Activated CD4-positive, alpha-beta T cell treated with anti-CD3 and anti-CD28 coated beads, Interleukin-2, amount 10 ng/mL, durations not matched to agents 24 days and 14 days (primary cell): ENCODE results near the gene STX18. TPM values are rescaled to one million over a fixed set of nuclear protein-coding genes. Genes with fewer than 3 reads are reported as not detected.

Source experiments
- DNase-seq: peaks from one replicate; pipeline ENCODE4 v3.0.0; 2022
- H3K27ac Mint-ChIP-seq: one replicate; pipeline ENCODE4 v1.8.0; 2022; ENCODE audit warnings: mild to moderate bottlenecking, mixed read lengths
- H3K27me3 Mint-ChIP-seq: one replicate; pipeline ENCODE4 v1.8.0; 2022; ENCODE audit warnings: mixed read lengths
- H3K36me3 Mint-ChIP-seq: one replicate; pipeline ENCODE4 v1.8.0; 2022; ENCODE audit warnings: low read depth, mild to moderate bottlenecking, mixed read lengths
- H3K4me1 Mint-ChIP-seq: one replicate; pipeline ENCODE4 v1.8.0; 2021; ENCODE audit warnings: mixed read lengths
- H3K4me3 Mint-ChIP-seq: one replicate; pipeline ENCODE4 v1.8.0; 2022; ENCODE audit warnings: mild to moderate bottlenecking, moderate library complexity, mixed read lengths
- H3K9me3 Mint-ChIP-seq: one replicate; pipeline ENCODE4 v1.8.0; 2021; ENCODE audit warnings: mixed read lengths
- intact Hi-C: fragments of 100-400 bp; cut with micrococcal nuclease; formaldehyde crosslinking; loops from one replicate; pipeline ENCODE4 v1.15.1; 2023
- total RNA-seq: library from RNA; stranded (reverse); gene quantifications from 2 replicates; pipeline ENCODE4 v1.2.3, GENCODE V29; 2022

Gene STX18
- total RNA-seq, 1 donor from 2014 or later: 35.6 TPM

- Mint-ChIP-seq H3K9me3 (no peaks in the 10 kb centered on the region), H3K4me1 (peaks cover 13% of the 10 kb centered on the region), H3K27me3 (no peaks in the 10 kb centered on the region), H3K36me3 (peaks cover 27% of the 10 kb centered on the region), H3K27ac (no peak overlapping the region), H3K4me3 (no peak overlapping the region)
- intact Hi-C loops: no loop called here
- DNase-seq: no peak
Measured at GRCh38 chr4:4416981-4417380, 124.9 kb downstream of the STX18 start.

GRCh38 chr4:4415806-4416805 is 125.7 kb downstream of the STX18 start:
- peaks cover 13% of the 10 kb centered on the region for H3K4me1 Mint-ChIP-seq
- peaks cover 22% of the 10 kb centered on the region for H3K36me3 Mint-ChIP-seq
- no peaks in the 10 kb centered on the region for H3K9me3 Mint-ChIP-seq
- no peak for DNase-seq
- intact Hi-C loops: no loop called here
- no peak overlapping the region for H3K27ac Mint-ChIP-seq
- H3K4me3 Mint-ChIP-seq: no peak overlapping the region
- no peaks in the 10 kb centered on the region for H3K27me3 Mint-ChIP-seq

DNA sequence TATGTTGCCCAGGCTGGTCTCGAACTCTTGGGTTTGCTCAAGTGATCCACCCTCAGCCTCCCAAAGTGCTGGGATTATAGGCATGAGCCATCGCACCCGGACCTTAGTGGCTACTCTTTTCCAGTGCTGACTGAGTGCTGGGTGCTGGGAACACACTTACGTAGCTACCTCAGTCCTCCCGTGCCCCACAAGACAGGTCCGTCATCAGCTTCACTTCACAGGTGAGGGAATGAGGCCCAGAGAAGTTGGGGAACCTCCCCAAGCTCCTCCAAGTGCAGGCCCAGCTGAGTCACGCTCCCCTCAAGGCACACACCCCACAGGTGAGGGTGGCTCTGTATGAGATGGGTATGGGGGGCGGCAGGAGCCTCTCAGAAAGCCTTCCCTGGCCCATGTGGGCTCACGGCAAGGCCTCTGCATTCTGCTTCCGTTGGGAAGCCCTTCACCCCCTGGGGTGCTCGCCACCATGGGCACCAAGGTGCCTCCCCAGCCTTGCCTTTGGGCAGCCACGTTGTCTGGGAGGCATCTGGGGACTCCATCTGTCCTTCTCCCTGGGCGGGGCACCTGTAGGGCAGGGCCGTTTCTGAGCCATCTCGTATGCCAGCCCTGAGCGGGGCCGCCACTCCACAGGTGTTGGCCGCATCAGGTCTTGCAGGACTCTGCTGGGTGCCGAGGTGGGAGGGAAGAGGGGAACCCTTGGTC is 126.6 kb downstream of the STX18 start:
- Mint-ChIP-seq H3K36me3 (peaks cover 18% of the 10 kb centered on the region), H3K4me1 (peaks cover 13% of the 10 kb centered on the region), H3K9me3 (no peaks in the 10 kb centered on the region), H3K4me3 (no peak overlapping the region), H3K27me3 (no peaks in the 10 kb centered on the region), H3K27ac (no peak overlapping the region)
- intact Hi-C loops: no loop called here
- no peak for DNase-seq

DNA sequence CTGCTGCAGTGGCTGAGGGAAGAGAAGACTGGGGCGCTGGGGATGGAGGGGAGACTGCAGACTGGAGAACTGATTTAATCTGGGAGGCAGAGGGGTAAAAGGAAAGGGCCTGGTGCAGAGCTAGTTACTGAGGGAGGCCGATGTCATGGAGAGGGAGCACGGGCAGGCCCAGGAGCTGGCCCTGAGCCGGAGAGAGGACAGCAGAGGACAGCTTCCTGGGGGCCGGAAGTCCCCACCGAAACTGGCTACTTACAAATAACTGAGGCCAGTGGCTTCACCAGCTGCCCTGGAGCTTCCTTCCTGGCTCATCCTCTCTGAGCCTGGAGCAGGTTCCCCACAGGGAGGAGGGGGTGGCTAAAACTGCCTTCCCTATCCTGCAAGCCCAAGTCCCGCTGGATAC is 128.0 kb downstream of the STX18 start:
- DNase-seq: no peak
- H3K4me3 Mint-ChIP-seq: no peak overlapping the region
- intact Hi-C loops: no loop called here

DNA sequence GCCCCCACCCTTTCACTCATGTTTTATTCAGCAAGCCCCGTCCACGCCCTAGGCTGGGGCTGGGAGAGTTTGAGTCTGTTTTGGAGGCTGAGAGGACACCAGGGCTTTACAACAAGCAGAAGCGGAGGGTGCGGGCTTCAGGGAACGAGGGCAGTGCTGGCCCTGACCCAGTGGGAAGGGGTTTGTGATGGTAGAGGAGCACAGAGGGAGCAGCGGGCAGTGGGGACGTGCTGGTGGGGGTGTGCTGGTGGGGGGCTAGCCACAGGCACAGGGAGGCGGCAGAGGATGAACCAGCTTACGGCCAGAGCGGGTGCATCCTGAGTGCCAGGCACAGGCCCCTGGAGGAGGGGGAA is 128.5 kb downstream of the STX18 start:
- no peak overlapping the region for H3K27ac Mint-ChIP-seq
- H3K4me1 Mint-ChIP-seq: peaks cover 3% of the 10 kb centered on the region
- intact Hi-C loops: no loop called here
- H3K36me3 Mint-ChIP-seq: peaks cover 9% of the 10 kb centered on the region
- H3K27me3 Mint-ChIP-seq: no peaks in the 10 kb centered on the region
- no peak for DNase-seq
- H3K4me3 Mint-ChIP-seq: no peak overlapping the region
- H3K9me3 Mint-ChIP-seq: no peaks in the 10 kb centered on the region

More for the DNA sequence above, 128.0 kb downstream of the STX18 start:
- Mint-ChIP-seq H3K4me1 (peaks cover 7% of the 10 kb centered on the region), H3K27me3 (no peaks in the 10 kb centered on the region), H3K9me3 (no peaks in the 10 kb centered on the region), H3K27ac (no peak overlapping the region), H3K36me3 (peaks cover 12% of the 10 kb centered on the region)

DNA sequence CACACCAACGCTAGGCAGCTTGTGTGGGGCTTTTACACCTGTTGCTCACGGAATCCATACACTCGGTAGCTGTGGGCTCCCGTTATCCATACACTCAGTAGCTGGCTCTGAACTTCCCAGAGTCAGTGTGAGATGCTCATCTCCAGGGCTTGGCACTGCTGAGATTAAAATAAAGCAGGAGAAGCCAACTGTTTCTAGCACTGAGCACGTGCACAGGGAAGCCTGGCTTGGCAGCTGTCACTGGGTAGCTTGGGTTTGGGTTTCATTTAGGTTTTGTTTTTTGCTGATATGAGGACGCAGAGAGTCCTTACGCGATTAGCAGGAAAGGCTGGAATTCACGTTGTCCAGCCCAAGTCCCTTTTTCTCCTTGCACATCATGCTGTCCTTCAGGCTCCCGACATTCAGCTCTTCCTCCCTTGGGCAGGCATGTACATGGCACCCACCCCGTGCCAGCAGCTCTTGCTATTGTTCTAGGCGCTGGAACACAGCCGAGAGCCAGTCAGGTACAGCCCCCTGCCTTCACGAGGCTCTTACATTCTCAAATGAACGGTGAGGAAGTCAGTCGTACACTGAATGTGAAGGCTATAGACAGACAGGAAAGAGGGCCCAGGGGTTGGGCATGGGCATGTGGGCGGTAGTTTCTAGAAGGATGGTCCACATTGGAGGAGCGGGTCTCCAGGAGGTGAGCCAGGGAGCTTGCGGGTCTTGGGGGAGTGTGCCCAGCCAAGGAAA is 129.0 kb downstream of the STX18 start:
- DNase-seq: no peak
- intact Hi-C loops: no loop called here
- Mint-ChIP-seq H3K9me3 (no peaks in the 10 kb centered on the region), H3K4me3 (no peak overlapping the region), H3K27me3 (no peaks in the 10 kb centered on the region), H3K4me1 (no peaks in the 10 kb centered on the region), H3K36me3 (peaks cover 4% of the 10 kb centered on the region), H3K27ac (no peak overlapping the region)

- no peak for DNase-seq
- intact Hi-C loops: no loop called here
- no peak overlapping the region for H3K27ac Mint-ChIP-seq
- no peak overlapping the region for H3K4me3 Mint-ChIP-seq
- no peaks in the 10 kb centered on the region for H3K9me3 Mint-ChIP-seq
- H3K4me1 Mint-ChIP-seq: no peaks in the 10 kb centered on the region
- H3K36me3 Mint-ChIP-seq: peaks cover 4% of the 10 kb centered on the region
- H3K27me3 Mint-ChIP-seq: no peaks in the 10 kb centered on the region
Measured at GRCh38 chr4:4411906-4412305, 129.9 kb downstream of the STX18 start.

- Mint-ChIP-seq H3K27ac (no peak overlapping the region), H3K36me3 (no peaks in the 10 kb centered on the region), H3K4me1 (no peaks in the 10 kb centered on the region), H3K4me3 (no peak overlapping the region), H3K27me3 (no peaks in the 10 kb centered on the region), H3K9me3 (no peaks in the 10 kb centered on the region)
- intact Hi-C loops: no loop called here
- no peak for DNase-seq
Measured at GRCh38 chr4:4410271-4410670, 131.6 kb downstream of the STX18 start.

GRCh38 chr4:4409416-4410115 is 132.3 kb downstream of the STX18 start:
- no peaks in the 10 kb centered on the region for H3K4me1 Mint-ChIP-seq

GRCh38 chr4:4408576-4409335 is 133.1 kb downstream of the STX18 start:
- Mint-ChIP-seq H3K4me3 (no peak overlapping the region), H3K4me1 (no peaks in the 10 kb centered on the region), H3K27me3 (no peaks in the 10 kb centered on the region), H3K27ac (no peak overlapping the region), H3K9me3 (no peaks in the 10 kb centered on the region), H3K36me3 (no peaks in the 10 kb centered on the region)
- intact Hi-C loops: no loop called here
- DNase-seq: no peak

More at GRCh38 chr4:4409416-4410115, 132.3 kb downstream of the STX18 start:
- Mint-ChIP-seq H3K9me3 (no peaks in the 10 kb centered on the region), H3K4me3 (no peak overlapping the region), H3K36me3 (no peaks in the 10 kb centered on the region), H3K27ac (no peak overlapping the region), H3K27me3 (no peaks in the 10 kb centered on the region)
- no peak for DNase-seq
- intact Hi-C loops: no loop called here

DNA sequence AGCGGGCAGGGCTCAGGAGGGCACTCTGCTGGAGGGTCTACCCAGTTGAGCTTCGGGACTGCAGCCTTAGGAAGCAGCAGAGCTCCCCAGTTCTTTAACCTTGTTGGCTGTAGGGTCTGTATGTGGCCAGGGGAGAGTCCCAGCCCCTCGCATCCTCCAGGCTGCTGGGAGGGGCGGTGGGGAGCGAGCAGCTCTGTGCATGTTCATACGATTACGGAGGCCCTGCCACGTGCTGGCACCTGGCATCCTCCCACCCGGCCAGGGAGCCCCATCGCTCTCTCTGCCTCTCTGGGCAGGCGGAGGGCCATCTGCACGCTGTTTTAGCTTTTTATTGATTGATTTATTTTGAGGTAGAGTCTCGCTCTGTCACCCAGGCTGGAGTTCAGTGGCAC is 133.7 kb downstream of the STX18 start:
- no peak overlapping the region for H3K4me3 Mint-ChIP-seq

DNA sequence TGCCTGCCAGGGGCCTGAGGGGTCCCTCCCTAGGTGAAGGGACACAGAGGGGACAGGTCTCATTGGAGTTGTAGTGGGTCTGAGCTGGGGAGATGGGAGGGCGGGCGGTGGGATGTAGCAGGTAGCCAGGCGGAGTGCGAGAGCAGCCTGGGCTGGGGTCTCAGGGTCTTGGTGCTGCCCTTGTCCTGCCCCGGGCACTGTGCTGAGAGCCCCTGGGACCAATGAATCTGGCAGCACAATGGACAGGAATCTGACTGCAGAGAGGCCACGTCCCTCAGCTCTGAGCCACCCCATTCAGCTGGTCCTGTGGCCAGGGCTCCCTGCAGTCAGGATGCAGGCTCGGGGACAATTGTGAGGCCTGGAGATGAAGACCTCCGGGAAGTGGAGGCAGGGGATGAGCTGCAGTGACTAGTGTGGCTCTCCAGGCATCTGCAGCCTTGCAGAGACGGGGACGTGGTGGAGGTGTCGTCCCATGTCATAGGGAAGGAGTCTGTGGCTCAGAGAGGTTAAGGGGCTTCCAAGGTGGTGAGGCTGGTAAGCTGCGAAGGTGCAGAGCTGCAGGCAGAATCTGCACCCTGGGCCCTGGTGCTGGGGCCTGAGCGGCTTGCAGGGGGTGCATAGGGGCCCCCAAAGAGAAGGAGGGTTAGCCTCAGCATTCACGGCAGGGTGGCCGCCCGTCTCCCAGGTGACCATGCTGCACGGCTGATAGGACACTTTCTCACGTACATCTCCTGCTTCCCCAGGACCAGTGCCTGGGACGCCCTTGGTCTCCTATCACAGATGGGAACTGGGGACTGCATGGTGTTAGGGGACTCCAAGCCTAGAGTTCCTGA is 134.3 kb downstream of the STX18 start:
- no peaks in the 10 kb centered on the region for H3K27me3 Mint-ChIP-seq
- intact Hi-C loops: no loop called here
- H3K4me3 Mint-ChIP-seq: no peak overlapping the region
- no peak for DNase-seq
- H3K36me3 Mint-ChIP-seq: no peaks in the 10 kb centered on the region
- H3K9me3 Mint-ChIP-seq: no peaks in the 10 kb centered on the region
- no peaks in the 10 kb centered on the region for H3K4me1 Mint-ChIP-seq
- no peak overlapping the region for H3K27ac Mint-ChIP-seq

More for the DNA sequence above, 133.7 kb downstream of the STX18 start:
- no peaks in the 10 kb centered on the region for H3K9me3 Mint-ChIP-seq
- no peak for DNase-seq
- no peaks in the 10 kb centered on the region for H3K4me1 Mint-ChIP-seq
- H3K27ac Mint-ChIP-seq: no peak overlapping the region
- H3K27me3 Mint-ChIP-seq: no peaks in the 10 kb centered on the region
- intact Hi-C loops: no loop called here
- H3K36me3 Mint-ChIP-seq: no peaks in the 10 kb centered on the region
